HEK293 (cell line): Measurements from ENCODE around the gene ZNRF1.

Experiments
- AEBP2 ChIP-seq: fragments of 450-650 bp; formaldehyde crosslinking; IDR thresholded peaks from 2 replicates; pipeline ENCODE4 v1.5.1; 2016; ENCODE audit warnings: missing biosample characterization, missing genetic modification characterization, borderline replicate concordance
- CTCF ChIP-seq: fragments of 450-650 bp; formaldehyde crosslinking; IDR thresholded peaks from 2 replicates; pipeline ENCODE4 v1.5.1; 2016; ENCODE audit warnings: missing biosample characterization, missing genetic modification characterization
- EGR2 ChIP-seq: fragments of 450-650 bp; formaldehyde crosslinking; IDR thresholded peaks from 2 replicates; pipeline ENCODE4 v1.5.1; 2016; ENCODE audit warnings: low read depth, missing biosample characterization, missing genetic modification characterization
- KLF16 ChIP-seq: fragments of 450-650 bp; formaldehyde crosslinking; IDR thresholded peaks from 2 replicates; pipeline ENCODE4 v1.5.1; 2017; ENCODE audit warnings: missing biosample characterization, missing genetic modification characterization
- KLF9 ChIP-seq: fragments of 450-650 bp; formaldehyde crosslinking; IDR thresholded peaks from 2 replicates; pipeline ENCODE4 v1.5.1; 2016; ENCODE audit warnings: missing biosample characterization, missing genetic modification characterization, low read depth
- MEIS1 ChIP-seq: sonication (generic); formaldehyde crosslinking; IDR thresholded peaks from 2 replicates; pipeline ENCODE4 v1.8.1; 2022; ENCODE audit warnings: missing genetic modification reagents, mild to moderate bottlenecking, borderline replicate concordance
- OVOL3 ChIP-seq: fragments of 450-650 bp; formaldehyde crosslinking; IDR thresholded peaks from 2 replicates; pipeline ENCODE4 v1.5.1; 2016; ENCODE audit warnings: missing biosample characterization, missing genetic modification characterization
- REPIN1 ChIP-seq: fragments of 450-650 bp; formaldehyde crosslinking; IDR thresholded peaks from 2 replicates; pipeline ENCODE4 v1.5.1; 2017; ENCODE audit warnings: missing biosample characterization, missing genetic modification characterization, low read depth
- REST ChIP-seq: fragments of 450-650 bp; formaldehyde crosslinking; IDR thresholded peaks from 2 replicates; pipeline ENCODE4 v1.5.1; 2016; ENCODE audit warnings: missing biosample characterization, missing genetic modification characterization
- SALL2 ChIP-seq: fragments of 450-650 bp; formaldehyde crosslinking; IDR thresholded peaks from 2 replicates; pipeline ENCODE4 v1.5.0; 2017; ENCODE audit warnings: missing biosample characterization, mild to moderate bottlenecking, missing genetic modification characterization, borderline replicate concordance
- SP2 ChIP-seq: fragments of 450-650 bp; formaldehyde crosslinking; IDR thresholded peaks from 2 replicates; pipeline ENCODE4 v1.5.1; 2016; ENCODE audit warnings: missing biosample characterization, missing genetic modification characterization
- TRIM28 ChIP-seq: IDR thresholded peaks from 2 replicates; pipeline ENCODE4 v1.6.1; 2011; ENCODE audit warnings: low read length, control low read depth, borderline replicate concordance
- YY2 ChIP-seq: fragments of 450-650 bp; formaldehyde crosslinking; IDR thresholded peaks from 2 replicates; pipeline ENCODE4 v1.5.1; 2016; ENCODE audit warnings: missing biosample characterization, missing genetic modification characterization
- ZFHX2 ChIP-seq: fragments of 450-650 bp; formaldehyde crosslinking; conservative IDR thresholded peaks from 2 replicates; pipeline ENCODE4 v1.5.1; 2016; ENCODE audit warnings: missing biosample characterization, missing genetic modification characterization
- ZIC2 ChIP-seq: fragments of 450-650 bp; formaldehyde crosslinking; IDR thresholded peaks from 2 replicates; pipeline ENCODE4 v1.5.1; 2016; ENCODE audit warnings: missing biosample characterization, missing genetic modification characterization
- ZNF146 ChIP-seq: fragments of 450-650 bp; formaldehyde crosslinking; IDR thresholded peaks from 2 replicates; pipeline ENCODE4 v1.5.1; 2016; ENCODE audit warnings: missing biosample characterization, missing genetic modification characterization
- ZNF211 ChIP-seq: fragments of 450-650 bp; formaldehyde crosslinking; IDR thresholded peaks from 2 replicates; pipeline ENCODE4 v1.5.1; 2016; ENCODE audit warnings: low read depth, missing biosample characterization, missing genetic modification characterization
- ZNF214 ChIP-seq: fragments of 450-650 bp; formaldehyde crosslinking; IDR thresholded peaks from 2 replicates; pipeline ENCODE4 v1.5.1; 2017; ENCODE audit warnings: missing biosample characterization, mild to moderate bottlenecking, missing genetic modification characterization, borderline replicate concordance
- ZNF223 ChIP-seq: fragments of 450-650 bp; formaldehyde crosslinking; IDR thresholded peaks from 2 replicates; pipeline ENCODE4 v1.5.1; 2016; ENCODE audit warnings: missing biosample characterization, missing genetic modification characterization
- ZNF266 ChIP-seq: fragments of 450-650 bp; formaldehyde crosslinking; IDR thresholded peaks from 2 replicates; pipeline ENCODE4 v1.5.1; 2016; ENCODE audit warnings: missing biosample characterization, missing genetic modification characterization, low read depth
- ZNF324 ChIP-seq: fragments of 450-650 bp; formaldehyde crosslinking; IDR thresholded peaks from 2 replicates; pipeline ENCODE4 v1.5.1; 2016; ENCODE audit warnings: missing biosample characterization, missing genetic modification characterization
- ZNF350 ChIP-seq: fragments of 450-650 bp; formaldehyde crosslinking; IDR thresholded peaks from 2 replicates; pipeline ENCODE4 v1.5.0; 2017; ENCODE audit warnings: missing biosample characterization, mild to moderate bottlenecking, missing genetic modification characterization
- ZNF529 ChIP-seq: fragments of 450-650 bp; formaldehyde crosslinking; IDR thresholded peaks from 2 replicates; pipeline ENCODE4 v1.5.1; 2017; ENCODE audit warnings: missing genetic modification characterization, missing biosample characterization; ENCODE audit not compliant: insufficient replicate concordance
- ZNF561 ChIP-seq: fragments of 450-650 bp; IDR thresholded peaks from 2 replicates; pipeline ENCODE4 v1.5.1; 2018; ENCODE audit warnings: missing biosample characterization, missing genetic modification characterization, borderline replicate concordance
- ZNF621 ChIP-seq: fragments of 450-650 bp; formaldehyde crosslinking; IDR thresholded peaks from 2 replicates; pipeline ENCODE4 v1.5.1; 2017; ENCODE audit warnings: missing biosample characterization, missing genetic modification characterization
- ZNF629 ChIP-seq: fragments of 450-650 bp; formaldehyde crosslinking; IDR thresholded peaks from 2 replicates; pipeline ENCODE4 v1.5.1; 2017; ENCODE audit warnings: missing biosample characterization, missing genetic modification characterization
- ZNF654 ChIP-seq: fragments of 450-650 bp; formaldehyde crosslinking; IDR thresholded peaks from 2 replicates; pipeline ENCODE4 v1.5.1; 2016; ENCODE audit warnings: low read depth, missing biosample characterization, missing genetic modification characterization
- ZNF677 ChIP-seq: fragments of 450-650 bp; IDR thresholded peaks from 2 replicates; pipeline ENCODE4 v1.5.0; 2018; ENCODE audit warnings: missing biosample characterization, mild to moderate bottlenecking, missing genetic modification characterization, moderate library complexity
- ZNF707 ChIP-seq: fragments of 450-650 bp; formaldehyde crosslinking; IDR thresholded peaks from 2 replicates; pipeline ENCODE4 v1.5.1; 2016; ENCODE audit warnings: missing biosample characterization, missing genetic modification characterization
- ZNF777 ChIP-seq: fragments of 450-650 bp; formaldehyde crosslinking; IDR thresholded peaks from 2 replicates; pipeline ENCODE4 v1.5.1; 2017; ENCODE audit warnings: missing biosample characterization, missing genetic modification characterization, borderline replicate concordance
- ZSCAN16 ChIP-seq: fragments of 450-650 bp; formaldehyde crosslinking; IDR thresholded peaks from 2 replicates; pipeline ENCODE4 v1.5.1; 2016; ENCODE audit warnings: missing biosample characterization, missing genetic modification characterization
- ZXDB ChIP-seq: fragments of 450-650 bp; formaldehyde crosslinking; IDR thresholded peaks from 2 replicates; pipeline ENCODE4 v1.5.1; 2016; ENCODE audit warnings: missing biosample characterization, missing genetic modification characterization
- TF ChIP-seq, protein P1 (sequence below): fragments of 450-650 bp; formaldehyde crosslinking; IDR thresholded peaks from 2 replicates; pipeline ENCODE4 v1.5.1; 2017; ENCODE audit warnings: missing biosample characterization, missing genetic modification characterization

Gene ZNRF1

DNA sequence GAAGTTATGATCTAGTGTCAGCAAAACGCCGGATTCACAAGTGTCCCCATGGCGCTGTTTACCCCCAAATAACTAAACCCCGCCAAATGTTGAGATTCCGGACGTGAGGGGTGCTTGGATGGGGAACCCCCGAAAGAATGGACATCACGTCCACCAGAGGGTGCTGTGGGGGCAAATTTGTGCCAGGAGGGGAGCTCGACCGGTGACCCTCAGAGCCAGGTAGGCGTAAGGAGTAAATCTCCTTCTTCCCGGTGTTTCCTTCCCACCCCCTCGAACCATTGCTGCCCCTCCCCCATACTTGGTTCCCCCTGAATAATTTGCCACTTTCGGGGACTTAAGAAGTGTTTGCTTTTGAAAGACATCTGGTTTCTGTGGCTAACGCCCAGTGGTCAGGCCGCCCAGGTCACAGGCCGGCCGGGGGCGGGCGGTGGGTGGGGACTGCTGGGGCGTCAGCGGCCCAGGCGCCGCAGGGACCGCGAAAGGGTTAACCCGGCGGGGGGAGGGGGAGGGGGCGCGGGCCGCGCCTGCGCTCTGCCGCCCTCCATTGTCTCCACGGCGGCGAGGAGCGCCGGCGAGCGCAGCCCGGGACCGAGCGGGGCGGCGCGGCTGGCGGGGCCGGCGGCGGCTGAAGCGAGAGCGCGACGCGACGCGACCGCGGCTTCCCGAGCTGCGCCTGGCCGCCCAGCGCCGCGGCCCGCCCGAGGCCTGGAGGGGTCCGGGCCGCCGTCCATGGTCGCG lies at the start of gene ZNRF1 (continued):
- TF ChIP-seq ZNF677 (tag by site-specific recombination) (no peak), ZXDB (tag by site-specific recombination) (0 out of 2 replicates have a peak, but pooled peaks have one; percentile 22), SALL2 (tag by site-specific recombination) (no peak), MEIS1 (CRISPR knock-in tag) (no peak), ZNF324 (tag by site-specific recombination) (no peak), ZNF629 (0 out of 2 replicates have a peak, but pooled peaks have one; percentile 26), REST (no peak), ZNF621 (tag by site-specific recombination) (no peak), TRIM28 (no peak), ZNF350 (tag by site-specific recombination) (no peak), OVOL3 (tag by site-specific recombination) (no peak), ZNF266 (tag by site-specific recombination) (no peak), ZNF214 (tag by site-specific recombination) (no peak), CTCF (peak; percentile 79), ZNF529 (tag by site-specific recombination) (no peak), EGR2 (peak; percentile 85), ZIC2 (tag by site-specific recombination) (0 out of 2 replicates have a peak, but pooled peaks have one; percentile 16), ZNF561 (0 out of 2 replicates have a peak, but pooled peaks have one; percentile 45), ZFHX2 (peak; percentile 87), AEBP2 (tag by site-specific recombination) (no peak), REPIN1 (tag by site-specific recombination) (0 out of 2 replicates have a peak, but pooled peaks have one; percentile 24), ZNF777 (0 out of 2 replicates have a peak, but pooled peaks have one; percentile 33), ZNF211 (tag by site-specific recombination) (no peak), ZNF146 (tag by site-specific recombination) (no peak), ZSCAN16 (tag by site-specific recombination) (no peak), ZNF654 (peak; percentile 55), ZNF223 (no peak), YY2 (tag by site-specific recombination) (no peak), KLF16 (0 out of 2 replicates have a peak, but pooled peaks have one; percentile 40), SP2 (no peak), ZNF707 (tag by site-specific recombination) (no peak), KLF9 (tag by site-specific recombination) (0 out of 2 replicates have a peak, but pooled peaks have one; percentile 31)
- TF ChIP-seq, protein P1, sequence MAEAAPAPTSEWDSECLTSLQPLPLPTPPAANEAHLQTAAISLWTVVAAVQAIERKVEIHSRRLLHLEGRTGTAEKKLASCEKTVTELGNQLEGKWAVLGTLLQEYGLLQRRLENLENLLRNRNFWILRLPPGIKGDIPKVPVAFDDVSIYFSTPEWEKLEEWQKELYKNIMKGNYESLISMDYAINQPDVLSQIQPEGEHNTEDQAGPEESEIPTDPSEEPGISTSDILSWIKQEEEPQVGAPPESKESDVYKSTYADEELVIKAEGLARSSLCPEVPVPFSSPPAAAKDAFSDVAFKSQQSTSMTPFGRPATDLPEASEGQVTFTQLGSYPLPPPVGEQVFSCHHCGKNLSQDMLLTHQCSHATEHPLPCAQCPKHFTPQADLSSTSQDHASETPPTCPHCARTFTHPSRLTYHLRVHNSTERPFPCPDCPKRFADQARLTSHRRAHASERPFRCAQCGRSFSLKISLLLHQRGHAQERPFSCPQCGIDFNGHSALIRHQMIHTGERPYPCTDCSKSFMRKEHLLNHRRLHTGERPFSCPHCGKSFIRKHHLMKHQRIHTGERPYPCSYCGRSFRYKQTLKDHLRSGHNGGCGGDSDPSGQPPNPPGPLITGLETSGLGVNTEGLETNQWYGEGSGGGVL: peak; percentile 23; the same call in 1 of the 2 replicates
